ENCODE measurements around the gene ZBTB8OS. TPM values are rescaled to one million over a fixed set of nuclear protein-coding genes. Genes with fewer than 3 reads are reported as not detected.
A peak's percentile ranks its signal among the peaks of the same experiment; 100 is the strongest.

ZBTB8OS gene
- total and polyA plus RNA-seq, 9 of the 15 experiments (the other 6 are each of a cell fraction or from before 2014, with no cell fraction given), result 54.8 to 230 (median 107) TPM

GRCh38 chr1:32666901-32667566, 16.7 kb upstream of the ZBTB8OS start (continued):
- no peak for TF ChIP-seq CHD7 (IDR thresholded peaks at IDR 0.05; ENCODE audit: low read depth, low read length)
- peak; percentile 49; the same call in 1 of the 2 replicates for TF ChIP-seq TOE1 (IDR thresholded peaks at IDR 0.05; ENCODE audit: borderline replicate concordance)
- no peak for TF ChIP-seq TOE1 (CRISPR knock-in tag; IDR thresholded peaks at IDR 0.05; ENCODE audit: borderline replicate concordance, low read depth)
- TF ChIP-seq, protein P1, sequence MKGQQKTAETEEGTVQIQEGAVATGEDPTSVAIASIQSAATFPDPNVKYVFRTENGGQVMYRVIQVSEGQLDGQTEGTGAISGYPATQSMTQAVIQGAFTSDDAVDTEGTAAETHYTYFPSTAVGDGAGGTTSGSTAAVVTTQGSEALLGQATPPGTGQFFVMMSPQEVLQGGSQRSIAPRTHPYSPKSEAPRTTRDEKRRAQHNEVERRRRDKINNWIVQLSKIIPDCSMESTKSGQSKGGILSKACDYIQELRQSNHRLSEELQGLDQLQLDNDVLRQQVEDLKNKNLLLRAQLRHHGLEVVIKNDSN (CRISPR knock-in tag; IDR thresholded peaks at IDR 0.05), result peak; percentile 66
- 0 out of 2 replicates have a peak, but pooled peaks have one; percentile 13 for TF ChIP-seq CBFA2T2 (conservative IDR thresholded peaks at IDR 0.05)
- TF ChIP-seq HDAC3 (IDR thresholded peaks at IDR 0.05; ENCODE audit: borderline replicate concordance, partially characterized antibody), result no peak
- TF ChIP-seq, protein P2, sequence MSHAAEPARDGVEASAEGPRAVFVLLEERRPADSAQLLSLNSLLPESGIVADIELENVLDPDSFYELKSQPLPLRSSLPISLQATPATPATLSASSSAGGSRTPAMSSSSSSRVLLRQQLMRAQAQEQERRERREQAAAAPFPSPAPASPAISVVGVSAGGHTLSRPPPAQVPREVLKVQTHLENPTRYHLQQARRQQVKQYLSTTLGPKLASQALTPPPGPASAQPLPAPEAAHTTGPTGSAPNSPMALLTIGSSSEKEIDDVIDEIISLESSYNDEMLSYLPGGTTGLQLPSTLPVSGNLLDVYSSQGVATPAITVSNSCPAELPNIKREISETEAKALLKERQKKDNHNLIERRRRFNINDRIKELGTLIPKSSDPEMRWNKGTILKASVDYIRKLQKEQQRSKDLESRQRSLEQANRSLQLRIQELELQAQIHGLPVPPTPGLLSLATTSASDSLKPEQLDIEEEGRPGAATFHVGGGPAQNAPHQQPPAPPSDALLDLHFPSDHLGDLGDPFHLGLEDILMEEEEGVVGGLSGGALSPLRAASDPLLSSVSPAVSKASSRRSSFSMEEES (CRISPR knock-in tag; IDR thresholded peaks at IDR 0.05), result peak; percentile 79
- TF ChIP-seq E2F4 (CRISPR knock-in tag; IDR thresholded peaks at IDR 0.05; ENCODE audit: low read depth), result no peak
- peak; percentile 61 for TF ChIP-seq ZNF316 (IDR thresholded peaks at IDR 0.05)
- TF ChIP-seq MAFF (IDR thresholded peaks at IDR 0.05; ENCODE audit: low read length), result 0 out of 2 replicates have a peak, but pooled peaks have one; percentile 27
- TF ChIP-seq, protein P3, sequence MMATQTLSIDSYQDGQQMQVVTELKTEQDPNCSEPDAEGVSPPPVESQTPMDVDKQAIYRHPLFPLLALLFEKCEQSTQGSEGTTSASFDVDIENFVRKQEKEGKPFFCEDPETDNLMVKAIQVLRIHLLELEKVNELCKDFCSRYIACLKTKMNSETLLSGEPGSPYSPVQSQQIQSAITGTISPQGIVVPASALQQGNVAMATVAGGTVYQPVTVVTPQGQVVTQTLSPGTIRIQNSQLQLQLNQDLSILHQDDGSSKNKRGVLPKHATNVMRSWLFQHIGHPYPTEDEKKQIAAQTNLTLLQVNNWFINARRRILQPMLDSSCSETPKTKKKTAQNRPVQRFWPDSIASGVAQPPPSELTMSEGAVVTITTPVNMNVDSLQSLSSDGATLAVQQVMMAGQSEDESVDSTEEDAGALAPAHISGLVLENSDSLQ (IDR thresholded peaks at IDR 0.05), result no peak
